Urothelium cell line (cell line): ENCODE results near the gene RANBP9.

ENCODE experiments used
- DNase-seq: peaks from one replicate; pipeline ENCODE4 v3.0.0; 2011; ENCODE audit warnings: low spot score, mixed read lengths
- FAIRE-seq: peaks from 2 replicates; lab custom pipeline; 2011; peaks lifted over from hg19 to GRCh38; lab: Jason Lieb, UNC

The RANBP9 gene

DNA sequence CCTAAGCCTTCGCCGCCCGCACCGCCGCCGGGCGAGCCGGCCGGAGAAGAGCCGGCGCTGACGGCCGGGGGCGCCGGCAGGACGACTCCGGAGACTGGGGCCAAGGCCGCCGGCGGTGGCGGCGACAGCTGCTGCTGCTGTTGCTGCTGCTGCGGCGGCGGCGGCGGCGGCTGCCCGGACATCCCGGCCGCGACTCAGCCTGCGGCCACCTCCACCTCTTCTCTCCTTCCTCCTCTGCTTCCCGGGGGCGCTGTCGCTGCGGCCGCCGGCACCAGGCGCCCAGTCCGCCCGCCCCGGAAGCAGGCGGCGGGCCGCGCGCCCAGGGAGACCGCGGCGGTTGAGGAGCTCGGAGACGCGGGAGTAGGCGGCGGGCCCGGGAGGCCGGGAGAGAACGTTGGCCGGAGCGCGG is 307 bp downstream of the RANBP9 start:
- FAIRE-seq: no peak

GRCh38 chr6:13710552-13711323 is 897 bp downstream of the RANBP9 start:
- DNase-seq (peak; percentile 33), FAIRE-seq (no peak)

More for the DNA sequence above, 307 bp downstream of the RANBP9 start:
- no peak for DNase-seq

GRCh38 chr6:13709689-13710551 is 1.7 kb downstream of the RANBP9 start:
- FAIRE-seq (no peak), DNase-seq (no peak)

- DNase-seq: no peak
- FAIRE-seq: no peak
Observed at GRCh38 chr6:13708736-13709135, 2.9 kb downstream of the RANBP9 start.

- DNase-seq: no peak
- no peak for FAIRE-seq
Observed at GRCh38 chr6:13703496-13703895, 8.1 kb downstream of the RANBP9 start.

GRCh38 chr6:13702809-13703302 is 8.8 kb downstream of the RANBP9 start:
- DNase-seq: no peak
- FAIRE-seq: no peak

DNA sequence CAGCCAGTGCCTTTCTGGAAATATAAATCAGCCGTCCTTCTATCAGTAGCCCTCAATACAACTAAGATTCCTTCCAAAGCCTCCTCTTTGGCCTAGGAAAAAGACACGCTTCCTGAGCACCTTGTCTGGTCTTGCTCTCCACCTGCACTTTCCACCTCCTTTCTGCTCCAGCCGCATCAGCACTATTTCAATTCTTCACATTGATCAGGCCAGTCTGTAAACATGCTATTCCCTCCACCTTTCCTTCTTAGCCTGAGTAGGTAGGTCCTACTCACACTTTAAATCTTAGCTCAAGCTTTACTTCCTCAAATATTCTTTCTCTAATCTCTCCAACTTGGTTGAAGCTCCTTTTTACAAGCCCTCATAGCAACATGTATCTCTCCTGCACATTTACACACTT is 11.4 kb downstream of the RANBP9 start:
- DNase-seq (no peak), FAIRE-seq (no peak)

DNA sequence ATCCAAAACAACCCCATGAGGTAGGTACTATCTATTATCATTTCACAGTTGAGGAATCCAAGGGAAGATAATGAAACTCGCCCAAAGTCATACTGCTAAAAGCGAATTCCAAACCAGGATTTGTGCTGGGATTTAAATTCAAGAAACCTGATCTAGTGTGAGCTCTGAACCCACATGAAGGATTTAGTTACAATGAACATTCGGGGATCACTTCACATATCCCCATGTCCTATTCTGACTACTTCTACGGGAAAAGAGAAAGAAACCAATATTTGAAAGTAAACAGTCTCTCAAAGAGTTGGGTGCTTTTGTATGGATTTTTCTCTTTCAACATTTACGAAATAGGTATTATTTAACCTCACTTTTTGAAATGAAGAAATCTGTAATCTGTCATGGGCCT is 12.9 kb downstream of the RANBP9 start:
- no peak for FAIRE-seq
- no peak for DNase-seq

GRCh38 chr6:13697857-13698256 is 13.8 kb downstream of the RANBP9 start:
- no peak for DNase-seq
- FAIRE-seq: no peak

DNA sequence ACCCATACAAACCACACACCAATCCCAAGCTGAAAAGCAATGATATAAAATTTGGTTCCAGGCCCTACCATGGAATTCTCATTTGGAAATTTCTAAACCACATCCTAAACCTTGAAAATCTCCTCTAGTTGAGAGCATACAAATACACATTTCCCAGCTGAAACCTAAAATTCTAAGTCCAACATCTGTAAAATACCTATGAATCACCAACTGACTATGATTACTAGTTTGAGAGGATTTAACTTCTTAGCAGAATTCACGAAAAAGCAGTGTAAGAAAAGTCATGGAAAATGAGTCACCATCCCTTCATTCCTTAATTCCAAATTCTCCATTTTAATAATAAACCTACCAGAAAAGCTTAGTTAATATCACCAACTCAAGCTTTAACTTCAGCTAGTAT is 15.4 kb downstream of the RANBP9 start:
- FAIRE-seq (no peak), DNase-seq (no peak)

DNA sequence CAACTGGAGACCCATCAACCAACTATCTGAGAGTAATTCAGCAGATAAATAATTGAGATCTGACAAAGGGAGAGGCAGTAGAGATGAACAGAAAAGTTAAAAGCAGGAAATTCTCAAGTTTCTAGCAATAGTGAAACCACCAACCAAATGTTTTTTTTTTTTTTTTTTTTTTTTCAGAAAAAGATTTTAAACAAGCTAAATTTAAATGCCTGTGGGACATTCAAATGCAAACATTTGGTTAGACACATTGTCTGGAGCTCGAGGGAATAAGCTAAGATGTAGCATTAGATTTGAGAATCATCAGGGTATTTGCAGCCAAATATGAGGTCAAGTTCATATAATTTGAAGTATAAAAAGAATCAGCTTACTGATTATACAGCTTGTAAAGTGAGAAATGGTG is 16.4 kb downstream of the RANBP9 start:
- no peak for DNase-seq
- no peak for FAIRE-seq

- FAIRE-seq: no peak
- DNase-seq: no peak
Observed at GRCh38 chr6:13694562-13694961, 17.1 kb downstream of the RANBP9 start.

DNA sequence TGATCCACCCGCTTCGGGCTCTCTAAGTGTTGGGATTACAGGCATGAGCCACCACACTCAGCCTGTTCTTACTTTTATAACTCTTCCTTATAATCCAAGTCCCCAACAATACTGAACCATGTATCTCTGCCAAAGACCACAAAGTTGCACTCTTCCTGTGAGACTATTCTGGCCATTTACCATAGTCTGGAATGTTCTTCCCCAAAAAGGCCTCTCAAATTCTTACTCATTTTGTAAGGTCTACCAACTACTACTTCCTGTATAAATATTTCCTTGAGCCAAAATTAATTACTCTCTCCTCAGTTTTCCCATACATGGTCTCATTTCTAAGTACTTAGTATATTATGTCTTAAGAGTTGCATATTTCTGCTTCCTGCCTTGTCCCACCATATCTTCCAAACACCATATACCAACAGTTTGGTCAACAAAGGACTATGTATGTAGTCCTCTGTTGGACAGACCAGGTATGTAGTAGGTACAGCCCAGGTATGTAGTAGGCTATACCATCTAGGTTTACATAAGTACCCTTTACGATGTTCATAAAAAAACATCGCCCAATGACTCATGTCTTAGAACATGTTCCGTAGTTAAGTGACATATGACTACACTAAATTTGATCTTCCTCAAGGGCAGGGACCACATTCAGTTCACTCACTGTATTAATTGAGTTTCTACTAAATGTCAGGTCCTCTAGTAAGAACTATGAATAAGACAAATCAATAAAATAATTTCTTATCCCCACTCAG is 22.0 kb downstream of the RANBP9 start:
- FAIRE-seq: no peak

GRCh38 chr6:13688692-13689196 is 22.9 kb downstream of the RANBP9 start:
- DNase-seq: no peak

More for the DNA sequence above, 22.0 kb downstream of the RANBP9 start:
- no peak for DNase-seq

GRCh38 chr6:13687917-13688351 is 23.7 kb downstream of the RANBP9 start:
- no peak for DNase-seq
- FAIRE-seq: no peak

More at GRCh38 chr6:13688692-13689196, 22.9 kb downstream of the RANBP9 start:
- FAIRE-seq: no peak

GRCh38 chr6:13684855-13685254 is 26.8 kb downstream of the RANBP9 start:
- FAIRE-seq: no peak
- DNase-seq: no peak

DNA sequence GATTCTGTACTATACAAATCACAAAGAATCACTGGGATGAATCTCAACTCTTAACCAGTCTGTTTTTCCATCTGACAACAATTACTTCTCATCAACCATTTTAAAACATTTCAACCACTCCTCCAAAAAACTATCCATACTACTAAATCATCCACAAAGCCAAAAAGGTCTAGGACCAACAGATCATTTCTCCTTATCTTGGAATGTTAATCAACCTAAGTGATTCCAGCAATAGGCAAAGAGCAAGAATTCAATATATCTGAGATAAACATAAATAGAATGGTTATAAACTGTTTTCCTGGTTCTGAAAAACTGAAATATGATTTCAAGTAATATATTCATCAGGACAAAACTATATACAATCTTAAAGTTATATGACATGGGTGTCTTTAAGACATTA is 28.6 kb downstream of the RANBP9 start:
- no peak for FAIRE-seq
- DNase-seq: no peak

DNA sequence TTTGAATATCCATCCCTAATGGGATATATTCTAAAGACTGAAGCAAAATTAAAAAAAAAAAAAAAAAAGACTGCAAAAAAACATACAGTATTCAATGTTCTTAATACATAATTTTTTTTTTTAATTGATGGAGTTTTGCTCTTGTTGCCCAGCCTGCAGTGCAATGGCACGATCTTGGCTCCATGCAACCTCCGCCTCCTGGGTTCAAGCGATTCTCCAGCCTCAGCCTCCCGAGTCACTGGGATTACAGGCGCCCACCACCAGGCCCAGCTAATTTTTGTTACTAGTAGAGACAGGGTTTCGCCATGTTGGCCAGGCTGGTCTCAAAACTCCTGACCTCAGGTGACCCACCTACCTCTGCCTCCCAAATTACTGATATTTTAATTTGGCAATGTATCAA is 29.3 kb downstream of the RANBP9 start:
- no peak for DNase-seq
- FAIRE-seq: no peak

DNA sequence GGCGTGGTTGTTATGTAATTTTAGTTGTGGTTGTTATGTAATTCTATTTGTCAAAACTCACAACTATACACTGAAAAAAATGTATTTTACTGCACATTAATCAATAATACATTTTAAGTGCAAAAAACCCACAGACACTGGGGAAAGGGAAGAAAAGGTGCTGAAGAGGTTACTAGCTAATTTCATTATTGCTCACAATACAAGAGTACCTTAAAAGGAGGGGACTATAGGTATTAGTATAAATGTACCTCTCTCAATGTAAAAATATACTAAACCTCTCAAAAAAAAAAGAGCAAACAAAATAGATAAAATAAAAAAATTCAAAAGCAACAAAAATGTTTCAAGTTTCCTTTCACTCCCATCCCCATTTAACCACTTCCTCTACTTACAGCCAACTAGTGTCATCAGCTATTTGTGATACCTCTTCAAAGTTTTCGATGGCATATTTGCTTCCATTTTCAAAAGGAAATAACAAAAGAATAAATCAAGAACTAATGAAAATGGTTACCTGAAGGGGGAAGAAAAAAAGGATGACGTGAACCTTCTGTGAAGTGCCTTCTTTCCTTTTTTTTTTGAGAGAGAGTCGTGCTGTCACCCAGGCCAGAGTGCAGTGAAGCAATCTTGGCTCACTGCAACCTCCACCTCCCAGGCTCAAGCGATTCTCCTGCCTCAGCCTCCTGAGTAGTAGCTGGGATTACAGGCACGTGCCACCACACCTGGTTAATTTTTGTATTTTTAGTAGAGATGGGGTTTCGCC is 30.2 kb downstream of the RANBP9 start:
- no peak for FAIRE-seq
- DNase-seq: no peak

- FAIRE-seq: no peak
- no peak for DNase-seq
Observed at GRCh38 chr6:13680448-13680968, 31.1 kb downstream of the RANBP9 start.
